Aorta (tissue), 5 donors: ENCODE measurements around the gene COX10. TPM values are rescaled to one million over a fixed set of nuclear protein-coding genes. Genes with fewer than 3 reads are reported as not detected.

Source experiments
- ATAC-seq: fragments of 200-7000 bp; cut with Tn5 transposase; one replicate; pipeline ENCODE4 v1.9.1; 2022; ENCODE audit warnings: moderate library complexity; ENCODE audit not compliant: low FRiP score
- DNase-seq, 2 donors: peaks; one replicate each; pipeline ENCODE4 v3.0.0-alpha.2; 2020
- H3K27ac ChIP-seq, 2 donors: one replicate each; pipeline ENCODE4 v1.5.1; 2013; ENCODE audit warnings: low read length in 2 of 2, mild to moderate bottlenecking in 2 of 2, moderate library complexity in 2 of 2, control low read depth in 1 of 2, inconsistent platforms in 1 of 2, low read depth in 1 of 2
- H3K27me3 ChIP-seq, 2 donors: one replicate each; pipeline ENCODE4 v1.6.1; 2013; ENCODE audit warnings: control low read depth in 1 of 2, low read length in 1 of 2, mild to moderate bottlenecking in 1 of 2, moderate library complexity in 1 of 2; ENCODE audit not compliant: insufficient read depth in 2 of 2, control insufficient read depth in 1 of 2
- H3K36me3 ChIP-seq, 2 donors: one replicate each; pipeline ENCODE4 v1.6.1; 2013; ENCODE audit warnings: control low read depth in 1 of 2, low read length in 1 of 2, mild to moderate bottlenecking in 1 of 2; ENCODE audit not compliant: insufficient read depth in 2 of 2, control insufficient read depth in 1 of 2
- H3K4me1 ChIP-seq, 2 donors: one replicate each; pipeline ENCODE4 v1.6.1; 2013; ENCODE audit warnings: low read length in 2 of 2, control low read depth in 1 of 2, mild to moderate bottlenecking in 1 of 2, moderate library complexity in 1 of 2; ENCODE audit not compliant: insufficient read depth in 2 of 2, control insufficient read depth in 1 of 2
- H3K4me3 ChIP-seq, 2 donors: one replicate each; pipeline ENCODE4 v1.5.1; 2013; ENCODE audit warnings: low read length in 2 of 2, control low read depth in 1 of 2, mild to moderate bottlenecking in 1 of 2
- H3K9me3 ChIP-seq: one replicate; pipeline ENCODE4 v1.6.1; 2013; ENCODE audit warnings: mild to moderate bottlenecking, low read length; ENCODE audit not compliant: control insufficient read depth
- WGBS, 2 donors: extraction: QIAGEN DNeasy Blood & Tissue Kit; methylation state at CpG; one replicate each; pipeline ENCODE4 v1.1.7; 2013; 5-methylcytosine and 5-hydroxymethylcytosine counted together
- intact Hi-C, 2 donors: fragments of 100-400 bp; cut with DNase I; formaldehyde crosslinking; loops; one replicate each; pipeline versions ENCODE4 v1.14.2 to v1.15.0; 2022
- polyA plus RNA-seq, 2 donors: library from polyadenylated mRNA; stranded (reverse); fragments of 200-250 nt; gene quantifications; one replicate each; pipeline ENCODE4 v1.2.3, GENCODE V29; 2013
- total RNA-seq, 2 donors: library from RNA; stranded (reverse); fragmentation: NEBNext Ultra II Directional; extraction: Animal tissue kit (Norgen Biotek cat#: 25700); gene quantifications; one replicate each; pipeline ENCODE4 v1.2.1, GENCODE V29; 2021
- donor health status: healthy with polysubstance abuse.
- donor health status: Bipolar disorder and iron deficiency.
- donor health status: DM: no; HTN: no; CAD: no.
- donor health status: DM: no; HTN: no; CAD: no.
- donor health status: DM: yes; HTN: yes; CAD: no.

COX10 gene
- total and polyA plus RNA-seq, 4 donors = 2.5 to 9.9 (median 6.6) TPM

DNA sequence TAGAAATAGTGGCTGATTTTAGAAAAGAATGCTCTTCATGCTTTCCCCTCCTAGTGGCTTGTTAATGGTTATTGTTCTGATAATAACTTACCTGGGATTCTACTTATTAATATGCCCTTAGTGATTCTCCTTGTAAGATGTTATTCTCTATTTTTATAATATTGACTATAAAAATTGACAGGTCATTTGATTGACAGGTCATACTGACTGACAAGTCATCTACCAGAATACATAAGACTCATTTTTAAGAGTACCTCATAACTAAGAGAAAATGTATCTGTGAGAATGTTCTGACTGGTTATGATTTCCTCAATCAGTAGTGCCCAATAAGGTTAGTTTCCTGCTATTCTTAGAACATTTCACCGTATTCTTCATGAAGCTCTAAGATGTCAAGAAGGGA is 8.6 kb upstream of the COX10 start:
- ATAC-seq = no peak
- Histone ChIP-seq H3K9me3 (no peaks in the 10 kb centered on the region), H3K4me1 (peaks cover 0 to 3% of the 10 kb centered on the region in 2 donors), H3K27me3 (no peaks in the 10 kb centered on the region), H3K27ac (no peak overlapping the region), H3K4me3 (no peak overlapping the region), H3K36me3 (no peaks in the 10 kb centered on the region)
- intact Hi-C loops = loop anchor here in 1 of 2 donors (10.0 kb wide), 1 partner anchor 116 kb away; no protein-coding TSS in a partner anchor
- WGBS, 2 donors = 79 to 80% methylated on average over 1 of the region's 1 CpG
- no peak for DNase-seq

- Histone ChIP-seq H3K27ac (peak overlapping the region; percentile 38 to 76), H3K36me3 (no peaks in the 10 kb centered on the region), H3K27me3 (no peaks in the 10 kb centered on the region), H3K4me3 (no peak overlapping the region), H3K4me1 (peaks cover 0 to 3% of the 10 kb centered on the region in 2 donors), H3K9me3 (no peaks in the 10 kb centered on the region)
- peak; percentile 88 for ATAC-seq
- 7 to 10% methylated on average over 10 of the region's 10 CpGs for WGBS, 2 donors
- peak in 1 of 2 donors; percentile 66 for DNase-seq
- intact Hi-C loops = loop anchor here in 1 of 2 donors (10.0 kb wide), 1 partner anchor 117 kb away; no protein-coding TSS in a partner anchor
Measured at GRCh38 chr17:14061666-14062560, 7.4 kb upstream of the COX10 start.

DNA sequence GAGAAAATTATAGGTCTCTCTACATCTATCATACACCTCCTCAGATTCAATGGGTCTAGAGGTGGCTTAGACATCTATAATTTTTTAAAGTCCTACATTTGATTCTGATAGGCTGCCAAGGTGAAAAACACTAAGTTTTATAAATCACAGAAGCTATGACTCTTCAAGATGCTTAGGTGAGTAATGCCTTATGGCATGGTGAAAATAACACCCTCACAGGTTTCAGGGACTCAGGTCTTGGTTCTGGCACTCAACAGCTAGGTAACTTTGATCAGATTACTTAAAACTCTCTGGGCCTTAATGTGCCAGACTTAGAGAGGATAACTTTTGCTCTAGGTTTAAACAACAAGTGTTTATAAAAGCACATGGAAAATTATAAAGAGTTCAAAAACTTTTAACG is 2.0 kb upstream of the COX10 start:
- Histone ChIP-seq H3K4me1 (peaks cover 0 to 8% of the 10 kb centered on the region in 2 donors), H3K9me3 (no peaks in the 10 kb centered on the region), H3K4me3 (no peak overlapping the region), H3K36me3 (no peaks in the 10 kb centered on the region), H3K27me3 (no peaks in the 10 kb centered on the region), H3K27ac (no peak overlapping the region)
- intact Hi-C loops = loop anchor here in 1 of 2 donors (10.0 kb wide), 1 partner anchor 123 kb away; no protein-coding TSS in a partner anchor
- DNase-seq = no peak
- 87 to 91% methylated on average over 1 of the region's 1 CpG for WGBS, 2 donors
- no peak for ATAC-seq

- 13 to 18% methylated on average over 25 of the region's 25 CpGs for WGBS, 2 donors
Measured at GRCh38 chr17:14068542-14069250, 608 bp upstream of the COX10 start.

DNA sequence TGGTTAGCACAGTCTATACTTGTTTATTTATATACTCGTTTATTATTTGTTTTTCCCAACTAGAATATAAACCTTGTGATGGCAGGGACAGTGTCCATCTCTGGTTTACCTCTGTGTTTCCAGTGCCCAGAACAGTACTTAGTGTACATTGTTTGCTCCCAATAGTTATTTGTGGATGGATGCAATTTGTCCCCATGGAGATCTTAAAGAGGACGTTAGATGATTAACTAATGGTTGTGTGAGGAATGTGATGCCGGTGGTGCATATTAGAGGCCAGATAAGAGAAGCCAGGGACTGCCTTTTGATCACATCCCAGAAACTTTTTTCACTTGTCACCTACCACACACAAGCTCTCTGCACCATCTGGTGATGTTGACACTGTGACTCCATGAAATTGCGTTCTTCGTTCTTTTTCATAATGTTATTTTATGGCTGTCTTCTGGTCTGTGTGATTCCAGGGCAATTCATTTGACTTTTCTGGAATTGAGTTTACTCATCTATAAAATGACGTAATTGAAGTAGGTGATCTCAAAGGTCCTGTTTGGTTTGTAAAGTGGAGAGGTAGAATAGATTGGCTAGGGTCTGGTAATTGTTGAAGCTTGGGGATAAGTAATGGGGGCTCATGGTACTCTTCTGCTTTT is 1.2 kb downstream of the COX10 start:
- Histone ChIP-seq H3K4me3 (peak overlapping the region; percentile 95 to 97), H3K4me1 (peaks cover 0 to 8% of the 10 kb centered on the region in 2 donors), H3K9me3 (no peaks in the 10 kb centered on the region), H3K27me3 (no peaks in the 10 kb centered on the region), H3K36me3 (no peaks in the 10 kb centered on the region), H3K27ac (no peak overlapping the region)
- DNase-seq (no peak), ATAC-seq (no peak)
- intact Hi-C loops = no loop called here
- 67 to 75% methylated on average over 6 of the region's 6 CpGs for WGBS, 2 donors

More at GRCh38 chr17:14068542-14069250, 608 bp upstream of the COX10 start:
- H3K27me3 ChIP-seq = no peaks in the 10 kb centered on the region
- peak overlapping the region in 1 of 2 donors; percentile 17 for H3K27ac ChIP-seq
- intact Hi-C loops = loop anchor here in 1 of 2 donors (10.0 kb wide), 1 partner anchor 124 kb away; no protein-coding TSS in a partner anchor
- ATAC-seq (no peak), DNase-seq (no peak)
- H3K4me1 ChIP-seq = peaks cover 0 to 8% of the 10 kb centered on the region in 2 donors
- no peaks in the 10 kb centered on the region for H3K9me3 ChIP-seq
- H3K4me3 ChIP-seq = peak overlapping the region; percentile 95 to 97
- no peaks in the 10 kb centered on the region for H3K36me3 ChIP-seq

DNA sequence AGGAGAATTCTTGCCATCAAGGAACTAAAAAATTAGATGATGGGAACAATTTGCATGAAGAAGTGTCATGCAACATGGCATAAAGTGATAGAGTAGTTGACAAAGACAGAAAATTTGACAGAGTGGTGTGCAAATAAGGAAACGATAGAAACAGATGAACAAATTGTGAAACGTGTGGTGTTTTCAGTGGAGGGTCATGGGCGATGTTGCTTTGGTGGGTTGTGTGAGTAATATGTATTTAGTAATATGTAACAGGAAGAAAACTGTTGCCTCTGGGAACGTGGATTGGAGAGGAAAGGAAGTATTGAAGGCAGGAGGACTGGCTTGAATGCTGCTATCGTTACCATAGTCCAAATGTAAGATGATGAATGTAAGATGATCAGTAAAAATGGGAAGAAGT is 3.6 kb downstream of the COX10 start:
- intact Hi-C loops = no loop called here
- 87 to 89% methylated on average over 5 of the region's 5 CpGs for WGBS, 2 donors
- Histone ChIP-seq H3K4me3 (no peak overlapping the region), H3K27me3 (no peaks in the 10 kb centered on the region), H3K9me3 (no peaks in the 10 kb centered on the region), H3K27ac (no peak overlapping the region), H3K4me1 (peaks cover 0 to 8% of the 10 kb centered on the region in 2 donors), H3K36me3 (no peaks in the 10 kb centered on the region)
- DNase-seq (no peak), ATAC-seq (no peak)

DNA sequence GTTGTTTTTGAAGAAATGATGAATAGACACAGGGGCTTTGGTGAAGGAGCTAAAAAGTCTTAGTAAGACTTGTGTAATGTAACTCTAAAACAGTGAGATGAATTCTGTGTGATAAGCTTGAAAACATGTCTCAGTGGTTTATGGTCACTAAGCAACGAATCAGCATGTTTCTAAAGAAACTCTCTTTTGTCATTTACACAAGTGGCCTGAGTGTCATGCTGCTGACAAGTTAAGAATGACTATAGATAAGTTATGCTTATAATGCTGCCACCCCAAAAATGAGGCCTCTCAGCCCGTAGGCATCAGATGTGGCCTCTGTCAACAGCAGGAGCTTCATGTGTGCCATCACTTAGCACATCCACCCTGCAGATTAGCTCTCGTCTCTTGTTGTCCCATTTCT is 8.7 kb downstream of the COX10 start:
- Histone ChIP-seq H3K4me1 (no peaks in the 10 kb centered on the region), H3K9me3 (no peaks in the 10 kb centered on the region), H3K36me3 (peaks cover 2 to 3% of the 10 kb centered on the region in 2 donors), H3K4me3 (no peak overlapping the region), H3K27ac (no peak overlapping the region), H3K27me3 (no peaks in the 10 kb centered on the region)
- ATAC-seq = no peak
- DNase-seq = no peak
- WGBS, 2 donors = 81 to 85% methylated on average over 3 of the region's 3 CpGs
- intact Hi-C loops = no loop called here

DNA sequence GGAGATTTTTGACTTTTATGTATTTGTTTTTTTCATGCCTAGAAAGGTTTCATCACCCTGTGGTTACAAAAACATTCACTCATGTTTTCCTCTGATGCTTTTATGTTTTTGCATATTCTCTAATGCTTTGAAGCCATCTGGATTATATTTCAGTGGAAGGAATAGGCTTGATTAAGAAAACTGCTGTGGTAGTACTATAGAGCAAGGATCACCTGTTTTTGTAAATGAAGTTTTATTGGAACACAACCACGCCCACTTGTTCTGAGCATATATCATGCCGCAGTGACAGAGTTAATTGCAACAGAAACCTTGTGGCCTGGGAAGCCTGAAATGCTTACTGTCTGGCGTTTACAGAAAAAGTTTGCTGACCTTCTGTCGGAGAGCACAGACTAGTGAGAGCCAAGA is 11.5 kb downstream of the COX10 start:
- H3K27ac ChIP-seq = no peak overlapping the region
- H3K4me1 ChIP-seq = no peaks in the 10 kb centered on the region
- no peak for ATAC-seq
- 77% methylated on average over 4 of the region's 4 CpGs for WGBS, 2 donors
- no peak for DNase-seq
- peaks cover 2 to 3% of the 10 kb centered on the region in 2 donors for H3K36me3 ChIP-seq
- intact Hi-C loops = no loop called here
- no peaks in the 10 kb centered on the region for H3K9me3 ChIP-seq
- no peaks in the 10 kb centered on the region for H3K27me3 ChIP-seq
- no peak overlapping the region for H3K4me3 ChIP-seq
